Measurements from ENCODE around the gene EMX1.

EMX1 gene

DNA sequence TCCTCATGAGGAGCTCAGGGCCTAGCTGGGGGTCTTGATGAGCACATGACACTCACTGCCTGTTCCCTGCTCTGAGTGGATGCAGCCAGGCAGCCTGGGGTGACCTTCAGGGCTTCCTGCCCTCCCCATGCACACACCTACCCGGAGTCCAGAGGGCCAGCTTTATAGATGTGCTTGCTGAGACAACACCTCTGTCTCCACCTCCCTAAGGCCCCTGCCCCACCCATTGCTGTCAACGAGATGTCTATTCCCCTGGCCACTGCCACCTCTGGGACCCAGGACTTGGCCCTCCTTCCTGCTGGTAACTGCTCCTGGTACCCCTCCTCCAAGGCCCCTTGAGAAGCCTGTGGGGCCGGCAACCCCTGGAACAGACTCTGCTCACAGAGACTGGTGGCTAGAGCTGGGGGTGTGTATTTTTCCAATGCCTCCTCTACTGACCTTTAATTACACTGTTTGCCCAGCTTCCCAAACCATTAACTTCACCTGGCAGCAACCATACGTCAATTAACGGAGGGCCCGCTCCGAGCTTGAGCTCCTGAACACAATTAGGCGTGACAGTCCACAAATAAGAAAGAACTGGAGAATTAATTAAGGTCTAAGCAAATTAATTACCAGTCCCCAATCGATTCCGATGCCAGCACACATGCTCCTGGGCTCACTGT lies 66.3 kb downstream of the EMX1 start:
- no peak for DNase-seq

- no peak for DNase-seq
Observed at GRCh38 chr2:72984172-72984671, 66.9 kb downstream of the EMX1 start.
